ENCODE measurements around the gene PGP. TPM values are rescaled to one million over a fixed set of nuclear protein-coding genes. Genes with fewer than 3 reads are reported as not detected.

Gene PGP
- total RNA-seq, 1 donor from 2014 or later, result 15.7 TPM

DNA sequence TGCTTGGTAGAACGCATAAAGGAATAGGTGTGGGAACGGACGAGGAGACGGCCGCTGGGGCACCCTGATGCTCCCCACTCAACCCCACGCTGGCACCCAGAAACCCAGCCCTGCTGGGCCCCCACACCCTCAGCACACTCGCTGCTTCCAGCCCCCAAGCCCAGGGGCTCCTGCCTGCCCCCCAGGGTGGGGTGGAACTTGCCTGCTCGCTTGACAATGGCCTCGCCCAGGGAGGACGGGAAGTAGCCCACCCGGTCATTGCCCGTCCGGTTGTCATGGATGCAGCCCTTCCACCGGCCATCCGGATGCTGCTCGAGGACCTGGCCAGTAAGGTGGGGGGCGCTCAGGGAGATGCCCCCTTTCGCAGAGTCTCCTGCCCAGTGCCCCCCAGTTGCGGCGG lies 28.1 kb downstream of the PGP start:
- H3K36me3 ChIP-seq (ENCODE audit: control insufficient read depth, insufficient read depth, low read length), result no peaks in the 10 kb centered on the region

DNA sequence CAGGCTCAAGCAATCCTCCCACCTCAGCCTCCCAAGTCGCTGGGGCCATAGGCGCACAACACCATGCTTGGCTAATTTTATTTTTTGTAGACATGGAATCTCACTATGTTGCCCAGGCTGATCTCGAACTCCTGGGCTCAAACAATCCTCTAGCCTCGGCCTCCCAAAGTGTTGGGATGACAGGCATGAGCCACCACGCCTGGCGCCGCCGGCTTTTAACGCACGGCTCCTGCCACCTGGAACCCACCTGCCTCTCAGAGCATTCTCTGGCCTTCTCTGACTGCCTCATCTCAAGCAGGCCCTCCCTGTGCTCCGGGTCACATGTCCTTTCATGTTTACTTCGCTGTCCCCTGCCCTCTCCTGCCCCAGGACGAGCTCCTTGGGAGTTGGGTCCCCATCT lies 28.6 kb downstream of the PGP start:
- H3K36me3 ChIP-seq (ENCODE audit: control insufficient read depth, insufficient read depth, low read length), result no peaks in the 10 kb centered on the region
- H3K27me3 ChIP-seq (ENCODE audit: control insufficient read depth, insufficient read depth, low read length), result no peaks in the 10 kb centered on the region
- H3K4me3 ChIP-seq (ENCODE audit: low read depth, low read length), result no peak overlapping the region
- no peak for TF ChIP-seq CTCF (IDR thresholded peaks at IDR 0.05; ENCODE audit: insufficient read depth, low read length, poor library complexity, severe bottlenecking)
- DNase-seq (ENCODE audit: low read depth), result no peak

More for the DNA sequence above, 28.1 kb downstream of the PGP start:
- no peak for DNase-seq (ENCODE audit: low read depth)
- Histone ChIP-seq H3K4me3 (ENCODE audit: low read depth, low read length) (no peak overlapping the region), H3K27me3 (ENCODE audit: control insufficient read depth, insufficient read depth, low read length) (no peaks in the 10 kb centered on the region)
- TF ChIP-seq CTCF (IDR thresholded peaks at IDR 0.05; ENCODE audit: insufficient read depth, low read length, poor library complexity, severe bottlenecking), result no peak

DNA sequence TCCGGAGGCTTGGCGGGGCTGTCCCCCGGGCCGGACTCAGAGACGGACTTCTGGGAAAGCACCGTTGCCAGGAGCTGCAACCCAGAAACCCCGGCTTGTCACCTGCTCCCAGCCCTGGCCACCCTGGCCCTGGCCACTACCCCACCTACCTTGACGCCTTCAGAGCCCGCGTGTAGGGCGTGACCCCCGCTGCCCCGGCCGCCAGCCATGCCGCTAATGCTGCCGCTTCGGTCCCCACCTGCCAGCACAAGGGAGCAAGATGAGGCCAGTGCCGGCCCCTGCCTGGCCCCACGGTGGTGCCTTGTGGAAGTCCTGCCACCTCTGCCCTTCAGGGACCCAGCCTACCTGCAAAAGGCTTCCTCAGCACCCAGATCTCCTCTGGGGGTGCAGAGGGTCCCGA lies 29.7 kb downstream of the PGP start:
- Histone ChIP-seq H3K36me3 (ENCODE audit: control insufficient read depth, insufficient read depth, low read length) (no peaks in the 10 kb centered on the region), H3K27me3 (ENCODE audit: control insufficient read depth, insufficient read depth, low read length) (no peaks in the 10 kb centered on the region), H3K4me3 (ENCODE audit: low read depth, low read length) (no peak overlapping the region)
- no peak for DNase-seq (ENCODE audit: low read depth)
- no peak for TF ChIP-seq CTCF (IDR thresholded peaks at IDR 0.05; ENCODE audit: insufficient read depth, low read length, poor library complexity, severe bottlenecking)

DNA sequence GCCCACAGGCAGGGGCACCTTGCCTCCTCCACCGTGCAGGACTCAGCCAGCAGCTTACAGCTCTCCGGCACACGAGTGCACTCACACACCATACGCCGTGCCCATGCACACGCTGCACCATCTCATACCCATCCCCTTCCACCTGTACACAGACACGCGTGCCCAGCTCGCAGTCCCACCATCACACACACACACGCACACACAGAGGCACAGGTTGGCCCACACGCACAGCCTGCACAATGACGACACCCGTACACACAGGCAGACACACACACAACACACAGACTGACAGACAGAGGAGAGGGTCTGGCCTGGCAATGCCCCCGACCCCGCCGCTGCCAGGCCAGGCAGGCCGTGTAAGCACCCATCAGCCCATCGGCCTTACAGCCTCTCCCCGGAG lies 30.3 kb downstream of the PGP start:
- H3K36me3 ChIP-seq (ENCODE audit: control insufficient read depth, insufficient read depth, low read length), result no peaks in the 10 kb centered on the region
- DNase-seq (ENCODE audit: low read depth), result no peak

GRCh38 chr16:2183671-2184070 lies 31.0 kb downstream of the PGP start:
- H3K36me3 ChIP-seq (ENCODE audit: control insufficient read depth, insufficient read depth, low read length), result no peaks in the 10 kb centered on the region
- H3K27me3 ChIP-seq (ENCODE audit: control insufficient read depth, insufficient read depth, low read length), result peaks cover 3% of the 10 kb centered on the region
- no peak for DNase-seq (ENCODE audit: low read depth)
- no peak overlapping the region for H3K4me3 ChIP-seq (ENCODE audit: low read depth, low read length)
- TF ChIP-seq CTCF (IDR thresholded peaks at IDR 0.05; ENCODE audit: insufficient read depth, low read length, poor library complexity, severe bottlenecking), result no peak

More for the DNA sequence above, 30.3 kb downstream of the PGP start:
- Histone ChIP-seq H3K4me3 (ENCODE audit: low read depth, low read length) (no peak overlapping the region), H3K27me3 (ENCODE audit: control insufficient read depth, insufficient read depth, low read length) (peaks cover 1% of the 10 kb centered on the region)
- TF ChIP-seq CTCF (IDR thresholded peaks at IDR 0.05; ENCODE audit: insufficient read depth, low read length, poor library complexity, severe bottlenecking), result no peak

DNA sequence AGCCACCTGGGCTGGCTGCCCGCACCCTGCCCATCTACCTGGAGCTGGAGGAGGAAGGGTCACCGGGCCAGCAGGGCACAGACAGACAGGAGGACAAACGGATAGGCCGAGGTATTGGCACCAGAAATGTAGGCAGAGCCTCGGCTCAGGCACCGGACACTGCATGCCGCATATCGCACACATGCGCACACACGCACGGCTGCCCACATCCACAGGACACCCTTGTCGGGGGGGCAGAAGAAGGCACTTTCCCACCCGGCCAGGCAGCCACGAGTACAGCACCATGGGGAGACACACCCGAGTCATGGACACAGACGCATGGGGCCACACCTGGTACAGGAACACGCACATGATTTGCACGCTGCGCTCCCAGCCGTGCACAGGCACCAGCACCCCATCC lies 32.7 kb downstream of the PGP start:
- Histone ChIP-seq H3K36me3 (ENCODE audit: control insufficient read depth, insufficient read depth, low read length) (no peaks in the 10 kb centered on the region), H3K4me3 (ENCODE audit: low read depth, low read length) (no peak overlapping the region), H3K27me3 (ENCODE audit: control insufficient read depth, insufficient read depth, low read length) (peaks cover 3% of the 10 kb centered on the region)
- DNase-seq (ENCODE audit: low read depth), result no peak
- TF ChIP-seq CTCF (IDR thresholded peaks at IDR 0.05; ENCODE audit: insufficient read depth, low read length, poor library complexity, severe bottlenecking), result no peak
